ENCODE measurements around the gene AKIRIN1. TPM values are rescaled to one million over a fixed set of nuclear protein-coding genes. Genes with fewer than 3 reads are reported as not detected.

AKIRIN1 gene
- total and polyA plus RNA-seq, 10 of the 15 experiments (the other 5 are each of a cell fraction or from before 2014, with no cell fraction given), result 7.5 to 72.3 (median 50.4) TPM

GRCh38 chr1:38962113-38962512 lies 29.0 kb upstream of the AKIRIN1 start (continued):
- no peak for TF ChIP-seq IRF4 (IDR thresholded peaks at IDR 0.05; ENCODE audit: low read depth, low read length)
- no peak for TF ChIP-seq POLR2AphosphoS5 (IDR thresholded peaks at IDR 0.05; ENCODE audit: low read length)

GRCh38 chr1:38962560-38962959 lies 28.5 kb upstream of the AKIRIN1 start:
- H2AFZ ChIP-seq (ENCODE audit: control insufficient read depth, low read depth, low read length), result no peak overlapping the region
- no peak for TF ChIP-seq MEF2A (IDR thresholded peaks at IDR 0.05; ENCODE audit: insufficient read depth, low read depth, low read length)
- TF ChIP-seq ETV6 (conservative IDR thresholded peaks at IDR 0.05 in 1 of 2, IDR thresholded peaks at IDR 0.05 in 1 of 2; ENCODE audit: borderline replicate concordance in 1 of 2, low read depth in 1 of 2), result no peak
- no peak for TF ChIP-seq CBX3 (IDR thresholded peaks at IDR 0.05; ENCODE audit: borderline replicate concordance, low read depth)
- no peak for TF ChIP-seq ATF3 (IDR thresholded peaks at IDR 0.05; ENCODE audit: borderline replicate concordance, extremely low read depth, low read depth, low read length)
- no peak for TF ChIP-seq WRNIP1 (IDR thresholded peaks at IDR 0.05; ENCODE audit: borderline replicate concordance, low read depth, low read length)
- TF ChIP-seq MYC (IDR thresholded peaks at IDR 0.05; ENCODE audit: insufficient read depth, insufficient read length, insufficient replicate concordance, low read length, severe bottlenecking), result no peak
- no peak for TF ChIP-seq CHD2 (IDR thresholded peaks at IDR 0.05; ENCODE audit: borderline replicate concordance, low read depth, low read length)
- no peak for TF ChIP-seq RB1 (IDR thresholded peaks at IDR 0.05; ENCODE audit: borderline replicate concordance)
- no peak for TF ChIP-seq SMAD1 (IDR thresholded peaks at IDR 0.05; ENCODE audit: low read depth, partially characterized antibody)
- no peak for TF ChIP-seq ESRRA (IDR thresholded peaks at IDR 0.05; ENCODE audit: low read length)
- no peak for TF ChIP-seq CEBPZ (IDR thresholded peaks at IDR 0.05; ENCODE audit: low read depth, low read length)
- TF ChIP-seq JUND (IDR thresholded peaks at IDR 0.05; ENCODE audit: low read depth, low read length), result no peak
- no peak for TF ChIP-seq TAF1 (IDR thresholded peaks at IDR 0.05; ENCODE audit: borderline replicate concordance, low read depth, low read length)
- TF ChIP-seq ZSCAN29 (IDR thresholded peaks at IDR 0.05), result no peak
- TF ChIP-seq GABPA (IDR thresholded peaks at IDR 0.05; ENCODE audit: low read depth), result no peak
- TF ChIP-seq MEF2B (IDR thresholded peaks at IDR 0.05; ENCODE audit: partially characterized antibody, poor library complexity, severe bottlenecking), result no peak
- TF ChIP-seq FOXK2 (IDR thresholded peaks at IDR 0.05), result no peak

More at GRCh38 chr1:38962560-38962959, 28.5 kb upstream of the AKIRIN1 start:
- POLR2A ChIA-PET, result no interaction called here
- RAD21 ChIA-PET (ENCODE audit: unreplicated experiment), result no interaction called here
- CTCF ChIA-PET, result no interaction called here
- H3K9ac ChIP-seq (ENCODE audit: control insufficient read depth, insufficient read depth, low read length), result no peak overlapping the region
- no peaks in the 10 kb centered on the region for H4K20me1 ChIP-seq (ENCODE audit: control insufficient read depth, insufficient read depth)
- H3K79me2 ChIP-seq (ENCODE audit: control insufficient read depth, insufficient read depth, low read length), result no peaks in the 10 kb centered on the region
- ATAC-seq (no peak), DNase-seq (ENCODE audit: low read depth, low spot score) (no peak), FAIRE-seq (no peak)
- in situ Hi-C loops (cut with MboI) (no loop called here), intact Hi-C loops (cut with micrococcal nuclease; ENCODE audit: unreplicated experiment) (no loop called here)
- H3K27me3 ChIP-seq (replicated peaks in 1 of 2; ENCODE audit: control insufficient read depth in 2 of 2, insufficient read depth in 2 of 2, low read length in 1 of 2), result no peaks in the 10 kb centered on the region
- no peaks in the 10 kb centered on the region for H3K36me3 ChIP-seq (ENCODE audit: control insufficient read depth in 2 of 2, insufficient read depth in 2 of 2, low read length in 1 of 2)
- BruUV-seq (replicated peaks), result no TSS peak
- no peak overlapping the region for H3K4me3 ChIP-seq
- H3K4me1 ChIP-seq (ENCODE audit: control insufficient read depth, insufficient read depth, low read length), result no peaks in the 10 kb centered on the region
- H3K27ac ChIP-seq (ENCODE audit: control insufficient read depth, insufficient read depth), result no peak overlapping the region
- no peak overlapping the region for H3K4me2 ChIP-seq (ENCODE audit: control insufficient read depth, insufficient read depth)
- no peaks in the 10 kb centered on the region for H3K9me3 ChIP-seq (replicated peaks; ENCODE audit: control insufficient read depth, insufficient read depth, low read length)
- SMC1A ChIA-PET (ENCODE audit: uncharacterized antibody, unreplicated experiment), result no interaction called here
- 38% methylated on average over 7 of the region's 7 CpGs for WGBS (ENCODE audit: insufficient coverage, insufficient replicate concordance, low lambda C conversion rate, missing lambda C conversion rate)
